K562 (cell line): Measurements from ENCODE around the gene NEB. TPM values are rescaled to one million over a fixed set of nuclear protein-coding genes. Genes with fewer than 3 reads are reported as not detected.

Experiments used
- CBFA2T3 ChIP-seq: fragments of 450-650 bp; IDR thresholded peaks from 2 replicates; pipeline ENCODE4 v1.6.1; 2017
- CCNT2 ChIP-seq: IDR thresholded peaks from 2 replicates; pipeline ENCODE4 v1.6.1; 2011; ENCODE audit warnings: borderline replicate concordance, low read depth, mild to moderate bottlenecking, moderate library complexity, mixed read lengths, low read length; ENCODE audit not compliant: insufficient read length; ENCODE audit errors: extremely low read depth
- DACH1 ChIP-seq: fragments of 450-650 bp; IDR thresholded peaks from 2 replicates; pipeline ENCODE4 v1.6.1; 2018; ENCODE audit not compliant: partially characterized antibody
- HNRNPK ChIP-seq: fragments of 200-400 bp; formaldehyde crosslinking; IDR thresholded peaks from one replicate; pipeline ENCODE4 v1.6.1; 2018; ENCODE audit warnings: mild to moderate bottlenecking, low read depth, low read length; ENCODE audit not compliant: poor library complexity, severe bottlenecking
- KLF10 ChIP-seq: fragments of 250-450 bp; sonication (Bioruptor Pico); IDR thresholded peaks from 2 replicates; pipeline ENCODE4 v1.6.1; 2021; ENCODE audit warnings: matching md5 sums
- NCOA2 ChIP-seq, 2 experiments: fragments of 450-650 bp; IDR thresholded peaks; 2 replicates each; pipeline ENCODE4 v1.6.1; 2018; ENCODE audit warnings: mild to moderate bottlenecking in 2 of 2, moderate library complexity in 1 of 2; ENCODE audit not compliant: partially characterized antibody in 2 of 2
- POLR2A ChIP-seq: fragments of 450-650 bp; conservative IDR thresholded peaks from 2 replicates; pipeline ENCODE4 v1.6.1; 2016
- POLR3A ChIP-seq: IDR thresholded peaks from 2 replicates; pipeline ENCODE4 v1.6.1; 2011; ENCODE audit warnings: borderline replicate concordance, mild to moderate bottlenecking, moderate library complexity; ENCODE audit not compliant: insufficient read length, insufficient read depth; ENCODE audit errors: extremely low read depth
- PRPF4 ChIP-seq: fragments of 200-400 bp; formaldehyde crosslinking; IDR thresholded peaks from one replicate; pipeline ENCODE4 v1.6.1; 2017; ENCODE audit warnings: low read length, low read depth, mild to moderate bottlenecking; ENCODE audit not compliant: insufficient read depth, poor library complexity, severe bottlenecking
- RFX7 ChIP-seq: fragments of 250-450 bp; sonication (Bioruptor Pico); IDR thresholded peaks from 2 replicates; pipeline ENCODE4 v1.5.1; 2021; ENCODE audit warnings: mild to moderate bottlenecking
- SMARCC2 ChIP-seq: fragments of 450-650 bp; IDR thresholded peaks from 2 replicates; pipeline ENCODE4 v1.6.1; 2017; ENCODE audit warnings: antibody characterized with exemption, moderate library complexity, mild to moderate bottlenecking, low read depth
- SMARCE1 ChIP-seq: fragments of 450-650 bp; IDR thresholded peaks from 2 replicates; pipeline ENCODE4 v1.7.1; 2016; ENCODE audit warnings: mild to moderate bottlenecking
- SMC3 ChIP-seq: conservative IDR thresholded peaks from 2 replicates; pipeline ENCODE4 v1.6.1; 2011; ENCODE audit warnings: low read depth, low read length, improper control_type of control experiment; ENCODE audit not compliant: insufficient read depth
- WHSC1 ChIP-seq: IDR thresholded peaks from one replicate; pipeline ENCODE4 v1.6.1; 2012; ENCODE audit warnings: low read length, control low read depth, inconsistent platforms
- XRCC4 ChIP-seq: IDR thresholded peaks from one replicate; pipeline ENCODE4 v1.6.1; 2011; ENCODE audit not compliant: insufficient read depth, insufficient read length; ENCODE audit errors: extremely low read depth
- polyA plus RNA-seq, 8 experiments: library from polyadenylated mRNA; depleted of rRNA in 4 of 8; stranded (reverse) in 5 of 8; unstranded in 3 of 8; fragments of >200 nt; fragmentation: Nextera tagmentation in 2 of 8; fragmentation: Illumina TruSeq in 1 of 8; extraction: Ambion mirVana in 2 of 8; extraction: Trizol in 1 of 8; gene quantifications; 2 replicates each; pipeline versions ENCODE4 v1.2.1 to v1.2.3, GENCODE V29; 2011 to 2014; ENCODE audit warnings: inconsistent platforms in 1 of 8, missing spikeins in 1 of 8
- total RNA-seq, 7 experiments: library from RNA; depleted of rRNA in 6 of 7; stranded (reverse); fragments of >200 nt in 6 of 7; fragmentation: Illumina TruSeq in 2 of 7; extraction: Trizol in 2 of 7; gene quantifications; 2 replicates each; pipeline versions ENCODE4 v1.2.1 to v1.2.3, GENCODE V29; 2011 to 2021; ENCODE audit warnings: low replicate concordance in 1 of 7
- TF ChIP-seq, protein P1 (sequence below): sonication (generic); formaldehyde crosslinking; IDR thresholded peaks from 2 replicates; pipeline ENCODE4 v1.8.1; 2023; ENCODE audit warnings: missing genetic modification reagents, mild to moderate bottlenecking, borderline replicate concordance
- TF ChIP-seq, protein P2 (sequence below): fragments of 250-450 bp; sonication (Bioruptor Pico); IDR thresholded peaks from 2 replicates; pipeline ENCODE4 v1.8.0; 2022; ENCODE audit warnings: inconsistent platforms
- TF ChIP-seq, protein P3 (sequence below): fragments of 250-450 bp; sonication (Bioruptor Pico); IDR thresholded peaks from 2 replicates; pipeline ENCODE4 v1.5.0; 2020; ENCODE audit warnings: mild to moderate bottlenecking, borderline replicate concordance

NEB gene
- total and polyA plus RNA-seq, 9 of the 15 experiments (the other 6 are each of a cell fraction or from before 2014, with no cell fraction given) = 1.7 to 3.8 (median 2.9) TPM

DNA sequence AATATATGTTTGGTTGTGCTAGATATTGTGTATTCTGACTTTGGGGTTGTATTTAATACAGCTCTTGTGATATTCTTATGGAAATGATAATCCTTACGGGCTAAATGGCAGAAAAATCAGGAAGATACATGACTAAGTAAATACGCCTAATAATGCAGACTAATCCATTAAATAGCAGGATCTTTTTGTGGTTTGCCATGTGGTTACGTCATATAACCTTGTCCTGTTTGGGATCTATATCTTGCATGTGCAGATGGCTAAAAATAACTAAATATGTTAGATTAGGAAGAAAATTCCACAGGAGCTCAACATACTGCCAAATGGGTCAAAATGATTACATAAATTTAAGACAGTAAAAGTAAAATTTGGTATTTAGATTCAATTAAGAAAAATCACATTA lies 83.0 kb downstream of the NEB start (continued):
- TF ChIP-seq WHSC1 (no peak), DACH1 (peak; percentile 53), SMARCE1 (peak; percentile 56; the same call in 1 of the 2 replicates), CBFA2T3 (peak; percentile 65), SMC3 (no peak), PRPF4 (no peak), POLR3A (no peak), SMARCC2 (no peak; the same call in 1 of the 2 replicates), KLF10 (no peak), NCOA2 (IDR thresholded peaks at IDR 0.05; ENCODE audit: partially characterized antibody in 2 of 2) (no peak), POLR2A (no peak), CCNT2 (peak; percentile 48), XRCC4 (no peak), RFX7 (CRISPR knock-in tag) (no peak), HNRNPK (no peak)
- TF ChIP-seq, protein P1, sequence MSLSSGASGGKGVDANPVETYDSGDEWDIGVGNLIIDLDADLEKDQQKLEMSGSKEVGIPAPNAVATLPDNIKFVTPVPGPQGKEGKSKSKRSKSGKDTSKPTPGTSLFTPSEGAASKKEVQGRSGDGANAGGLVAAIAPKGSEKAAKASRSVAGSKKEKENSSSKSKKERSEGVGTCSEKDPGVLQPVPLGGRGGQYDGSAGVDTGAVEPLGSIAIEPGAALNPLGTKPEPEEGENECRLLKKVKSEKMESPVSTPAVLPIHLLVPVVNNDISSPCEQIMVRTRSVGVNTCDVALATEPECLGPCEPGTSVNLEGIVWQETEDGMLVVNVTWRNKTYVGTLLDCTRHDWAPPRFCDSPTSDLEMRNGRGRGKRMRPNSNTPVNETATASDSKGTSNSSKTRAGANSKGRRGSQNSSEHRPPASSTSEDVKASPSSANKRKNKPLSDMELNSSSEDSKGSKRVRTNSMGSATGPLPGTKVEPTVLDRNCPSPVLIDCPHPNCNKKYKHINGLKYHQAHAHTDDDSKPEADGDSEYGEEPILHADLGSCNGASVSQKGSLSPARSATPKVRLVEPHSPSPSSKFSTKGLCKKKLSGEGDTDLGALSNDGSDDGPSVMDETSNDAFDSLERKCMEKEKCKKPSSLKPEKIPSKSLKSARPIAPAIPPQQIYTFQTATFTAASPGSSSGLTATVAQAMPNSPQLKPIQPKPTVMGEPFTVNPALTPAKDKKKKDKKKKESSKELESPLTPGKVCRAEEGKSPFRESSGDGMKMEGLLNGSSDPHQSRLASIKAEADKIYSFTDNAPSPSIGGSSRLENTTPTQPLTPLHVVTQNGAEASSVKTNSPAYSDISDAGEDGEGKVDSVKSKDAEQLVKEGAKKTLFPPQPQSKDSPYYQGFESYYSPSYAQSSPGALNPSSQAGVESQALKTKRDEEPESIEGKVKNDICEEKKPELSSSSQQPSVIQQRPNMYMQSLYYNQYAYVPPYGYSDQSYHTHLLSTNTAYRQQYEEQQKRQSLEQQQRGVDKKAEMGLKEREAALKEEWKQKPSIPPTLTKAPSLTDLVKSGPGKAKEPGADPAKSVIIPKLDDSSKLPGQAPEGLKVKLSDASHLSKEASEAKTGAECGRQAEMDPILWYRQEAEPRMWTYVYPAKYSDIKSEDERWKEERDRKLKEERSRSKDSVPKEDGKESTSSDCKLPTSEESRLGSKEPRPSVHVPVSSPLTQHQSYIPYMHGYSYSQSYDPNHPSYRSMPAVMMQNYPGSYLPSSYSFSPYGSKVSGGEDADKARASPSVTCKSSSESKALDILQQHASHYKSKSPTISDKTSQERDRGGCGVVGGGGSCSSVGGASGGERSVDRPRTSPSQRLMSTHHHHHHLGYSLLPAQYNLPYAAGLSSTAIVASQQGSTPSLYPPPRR (CRISPR knock-in tag) = no peak
- TF ChIP-seq, protein P2, sequence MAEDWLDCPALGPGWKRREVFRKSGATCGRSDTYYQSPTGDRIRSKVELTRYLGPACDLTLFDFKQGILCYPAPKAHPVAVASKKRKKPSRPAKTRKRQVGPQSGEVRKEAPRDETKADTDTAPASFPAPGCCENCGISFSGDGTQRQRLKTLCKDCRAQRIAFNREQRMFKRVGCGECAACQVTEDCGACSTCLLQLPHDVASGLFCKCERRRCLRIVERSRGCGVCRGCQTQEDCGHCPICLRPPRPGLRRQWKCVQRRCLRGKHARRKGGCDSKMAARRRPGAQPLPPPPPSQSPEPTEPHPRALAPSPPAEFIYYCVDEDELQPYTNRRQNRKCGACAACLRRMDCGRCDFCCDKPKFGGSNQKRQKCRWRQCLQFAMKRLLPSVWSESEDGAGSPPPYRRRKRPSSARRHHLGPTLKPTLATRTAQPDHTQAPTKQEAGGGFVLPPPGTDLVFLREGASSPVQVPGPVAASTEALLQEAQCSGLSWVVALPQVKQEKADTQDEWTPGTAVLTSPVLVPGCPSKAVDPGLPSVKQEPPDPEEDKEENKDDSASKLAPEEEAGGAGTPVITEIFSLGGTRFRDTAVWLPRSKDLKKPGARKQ = no peak
- TF ChIP-seq, protein P3, sequence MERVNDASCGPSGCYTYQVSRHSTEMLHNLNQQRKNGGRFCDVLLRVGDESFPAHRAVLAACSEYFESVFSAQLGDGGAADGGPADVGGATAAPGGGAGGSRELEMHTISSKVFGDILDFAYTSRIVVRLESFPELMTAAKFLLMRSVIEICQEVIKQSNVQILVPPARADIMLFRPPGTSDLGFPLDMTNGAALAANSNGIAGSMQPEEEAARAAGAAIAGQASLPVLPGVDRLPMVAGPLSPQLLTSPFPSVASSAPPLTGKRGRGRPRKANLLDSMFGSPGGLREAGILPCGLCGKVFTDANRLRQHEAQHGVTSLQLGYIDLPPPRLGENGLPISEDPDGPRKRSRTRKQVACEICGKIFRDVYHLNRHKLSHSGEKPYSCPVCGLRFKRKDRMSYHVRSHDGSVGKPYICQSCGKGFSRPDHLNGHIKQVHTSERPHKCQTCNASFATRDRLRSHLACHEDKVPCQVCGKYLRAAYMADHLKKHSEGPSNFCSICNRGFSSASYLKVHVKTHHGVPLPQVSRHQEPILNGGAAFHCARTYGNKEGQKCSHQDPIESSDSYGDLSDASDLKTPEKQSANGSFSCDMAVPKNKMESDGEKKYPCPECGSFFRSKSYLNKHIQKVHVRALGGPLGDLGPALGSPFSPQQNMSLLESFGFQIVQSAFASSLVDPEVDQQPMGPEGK (CRISPR knock-in tag) = no peak
- TF ChIP-seq, all 486 proteins: peak for 48
